ENCODE measurements around the gene UNKL.

Gene UNKL, protein sequence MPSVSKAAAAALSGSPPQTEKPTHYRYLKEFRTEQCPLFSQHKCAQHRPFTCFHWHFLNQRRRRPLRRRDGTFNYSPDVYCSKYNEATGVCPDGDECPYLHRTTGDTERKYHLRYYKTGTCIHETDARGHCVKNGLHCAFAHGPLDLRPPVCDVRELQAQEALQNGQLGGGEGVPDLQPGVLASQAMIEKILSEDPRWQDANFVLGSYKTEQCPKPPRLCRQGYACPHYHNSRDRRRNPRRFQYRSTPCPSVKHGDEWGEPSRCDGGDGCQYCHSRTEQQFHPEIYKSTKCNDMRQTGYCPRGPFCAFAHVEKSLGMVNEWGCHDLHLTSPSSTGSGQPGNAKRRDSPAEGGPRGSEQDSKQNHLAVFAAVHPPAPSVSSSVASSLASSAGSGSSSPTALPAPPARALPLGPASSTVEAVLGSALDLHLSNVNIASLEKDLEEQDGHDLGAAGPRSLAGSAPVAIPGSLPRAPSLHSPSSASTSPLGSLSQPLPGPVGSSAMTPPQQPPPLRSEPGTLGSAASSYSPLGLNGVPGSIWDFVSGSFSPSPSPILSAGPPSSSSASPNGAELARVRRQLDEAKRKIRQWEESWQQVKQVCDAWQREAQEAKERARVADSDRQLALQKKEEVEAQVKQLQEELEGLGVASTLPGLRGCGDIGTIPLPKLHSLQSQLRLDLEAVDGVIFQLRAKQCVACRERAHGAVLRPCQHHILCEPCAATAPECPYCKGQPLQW

DNA sequence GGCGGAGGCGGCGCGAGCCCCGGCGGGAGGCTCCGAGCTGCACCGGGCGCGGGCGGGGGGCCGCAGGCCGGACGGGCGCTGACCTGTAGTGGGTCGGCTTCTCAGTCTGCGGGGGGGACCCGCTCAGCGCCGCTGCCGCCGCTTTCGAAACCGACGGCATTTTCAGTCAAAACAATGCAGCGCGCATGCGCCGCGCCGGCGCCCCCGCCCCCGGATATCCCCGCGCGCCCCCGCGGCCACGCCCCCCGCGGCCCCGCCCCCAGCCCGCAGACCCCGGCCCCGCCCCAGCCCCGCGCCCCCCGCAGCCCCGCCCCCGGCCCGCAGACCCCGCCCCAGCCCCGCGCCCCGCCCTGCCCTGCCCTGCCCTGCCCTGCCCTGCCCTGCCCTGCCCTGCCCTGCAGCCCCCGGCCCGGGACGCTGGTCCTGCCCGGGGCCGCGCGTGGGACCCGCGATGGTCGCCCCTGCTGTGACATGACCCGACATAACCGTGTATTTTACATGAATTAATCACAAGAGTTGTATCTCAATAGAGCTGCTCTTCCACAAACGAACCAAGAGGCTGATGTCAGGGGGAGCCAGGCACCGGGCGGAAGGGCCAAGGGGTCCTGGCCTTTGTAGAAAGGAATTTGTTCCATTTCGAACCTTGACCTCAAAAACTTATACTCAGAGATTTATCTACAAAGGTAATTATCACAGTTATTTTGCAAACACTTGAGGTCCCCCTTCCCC lies at the start of gene UNKL:
Gene UNKL, minus strand, starts transcription at position 173 of the 729 bp plus-strand sequence. Its CDS starts 13 bp downstream, at position 160.
- in situ Hi-C loops (cut with HindIII; ENCODE audit: low sequenced_read_pairs), result no loop called here

DNA sequence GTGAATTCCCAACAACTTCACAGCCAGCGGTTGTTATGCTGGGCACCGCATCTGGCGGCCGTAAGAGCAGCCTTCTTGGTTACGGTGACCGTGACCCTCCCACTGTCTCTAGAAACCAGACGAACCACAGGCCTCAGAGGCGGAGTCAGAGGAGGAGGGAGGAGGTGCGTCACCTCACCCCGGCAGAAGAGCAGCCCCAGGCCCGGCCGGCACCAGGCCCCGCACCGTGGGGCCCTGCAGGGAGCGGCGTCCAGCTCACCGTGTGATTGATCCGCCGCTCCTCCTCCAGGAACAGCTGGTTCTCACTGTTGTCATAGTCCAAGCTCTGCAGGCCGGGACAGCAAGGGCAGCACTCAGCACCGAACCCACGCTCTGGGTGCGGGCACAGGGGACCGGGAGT lies 46.6 kb upstream of the UNKL start:
- in situ Hi-C loops (cut with HindIII; ENCODE audit: low sequenced_read_pairs), result no loop called here

DNA sequence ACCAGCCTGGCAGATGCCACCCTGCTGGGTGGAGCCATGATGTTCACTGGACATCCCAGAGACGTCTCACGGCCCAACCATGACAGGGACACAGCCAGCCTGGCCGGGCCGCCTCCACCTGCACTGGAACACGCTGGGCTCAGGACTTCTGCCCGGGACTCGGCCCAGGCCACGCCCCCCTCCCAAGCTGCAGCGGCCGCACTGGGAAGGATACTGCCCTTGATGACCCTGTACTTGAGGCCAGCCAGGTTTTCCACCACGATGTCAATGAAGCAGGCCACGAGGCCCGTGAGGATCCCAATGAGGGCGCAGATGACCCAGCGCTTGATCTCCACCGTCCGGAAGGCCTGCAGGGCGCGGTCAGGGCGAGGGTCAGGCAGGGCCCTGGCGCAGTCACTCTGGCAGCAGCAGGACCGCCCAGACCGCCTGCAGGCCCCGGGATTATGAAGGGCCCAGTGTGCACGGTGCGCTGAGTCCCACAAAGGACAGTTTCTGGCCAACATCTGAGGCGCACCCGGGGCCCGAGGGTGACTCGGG lies 46.2 kb upstream of the UNKL start:
- in situ Hi-C loops (cut with HindIII; ENCODE audit: low sequenced_read_pairs), result no loop called here

DNA sequence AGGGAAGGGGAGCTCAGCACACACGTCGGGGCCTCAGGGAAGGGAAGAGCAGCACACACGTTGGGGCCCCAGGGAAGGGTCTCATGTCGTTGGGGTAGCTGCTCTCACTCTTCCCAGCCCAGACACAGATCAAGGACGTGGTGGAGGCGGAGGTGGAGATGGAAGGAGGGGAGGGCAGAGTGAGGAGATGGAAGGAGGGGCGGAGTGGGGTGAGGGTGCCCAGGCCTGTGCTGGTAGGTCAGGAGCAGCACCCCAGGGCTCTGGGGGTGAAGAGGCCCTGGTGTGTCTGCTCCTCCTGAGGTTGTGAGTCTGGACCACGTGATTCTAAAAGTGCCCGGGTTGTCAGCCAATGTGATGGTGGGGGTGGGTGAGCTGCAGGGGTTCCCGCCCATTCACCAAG lies 45.5 kb upstream of the UNKL start:
- in situ Hi-C loops (cut with HindIII; ENCODE audit: low sequenced_read_pairs), result no loop called here

DNA sequence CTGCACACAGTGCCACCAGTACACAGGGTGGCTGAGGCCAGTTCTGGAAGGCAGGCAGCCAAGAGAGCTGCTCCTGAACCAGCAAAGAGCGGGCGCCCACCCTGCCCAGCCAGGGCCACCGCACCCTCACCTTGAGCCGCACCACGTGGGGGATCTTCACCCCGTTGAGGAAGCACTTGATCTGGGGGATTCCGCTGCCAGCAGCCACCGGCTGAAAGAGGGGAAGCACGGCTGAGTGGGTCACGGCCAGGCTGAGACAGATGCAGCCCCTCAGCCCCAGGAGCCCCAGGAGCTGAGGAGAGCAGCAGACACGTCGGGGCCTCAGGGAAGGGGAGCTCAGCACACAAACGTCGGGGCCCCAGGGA lies 44.5 kb upstream of the UNKL start:
- in situ Hi-C loops (cut with HindIII; ENCODE audit: low sequenced_read_pairs), result no loop called here

DNA sequence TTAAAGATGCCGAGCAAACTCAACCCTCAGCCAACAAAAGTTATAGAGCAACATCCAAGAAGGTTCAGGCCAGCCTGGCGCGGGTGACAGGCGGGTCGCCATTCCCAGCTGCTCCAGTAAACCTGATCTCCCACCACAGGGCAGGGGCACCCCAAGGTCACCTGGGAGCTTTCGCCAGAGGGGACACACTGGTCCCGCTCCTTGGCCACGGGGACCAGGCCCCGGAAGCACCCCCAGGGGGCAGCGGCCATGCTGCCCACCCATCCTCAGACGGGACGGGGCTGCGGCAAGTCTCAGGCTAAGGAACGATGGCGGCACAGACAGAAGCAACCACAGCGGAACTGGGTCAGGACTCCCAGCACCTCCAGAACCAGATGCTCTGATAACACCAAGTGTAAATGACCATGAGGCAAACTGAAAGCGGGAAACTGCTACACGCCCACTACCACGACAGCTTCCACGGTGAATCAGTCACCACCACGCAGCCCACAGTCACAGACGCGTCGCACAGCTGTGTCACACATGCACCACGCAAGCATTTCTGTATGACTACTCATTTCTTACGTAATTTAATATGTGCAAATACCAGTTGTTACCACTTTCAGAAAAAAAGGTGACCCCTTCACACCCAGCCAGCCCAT lies 44.0 kb upstream of the UNKL start:
- in situ Hi-C loops (cut with HindIII; ENCODE audit: low sequenced_read_pairs), result no loop called here

DNA sequence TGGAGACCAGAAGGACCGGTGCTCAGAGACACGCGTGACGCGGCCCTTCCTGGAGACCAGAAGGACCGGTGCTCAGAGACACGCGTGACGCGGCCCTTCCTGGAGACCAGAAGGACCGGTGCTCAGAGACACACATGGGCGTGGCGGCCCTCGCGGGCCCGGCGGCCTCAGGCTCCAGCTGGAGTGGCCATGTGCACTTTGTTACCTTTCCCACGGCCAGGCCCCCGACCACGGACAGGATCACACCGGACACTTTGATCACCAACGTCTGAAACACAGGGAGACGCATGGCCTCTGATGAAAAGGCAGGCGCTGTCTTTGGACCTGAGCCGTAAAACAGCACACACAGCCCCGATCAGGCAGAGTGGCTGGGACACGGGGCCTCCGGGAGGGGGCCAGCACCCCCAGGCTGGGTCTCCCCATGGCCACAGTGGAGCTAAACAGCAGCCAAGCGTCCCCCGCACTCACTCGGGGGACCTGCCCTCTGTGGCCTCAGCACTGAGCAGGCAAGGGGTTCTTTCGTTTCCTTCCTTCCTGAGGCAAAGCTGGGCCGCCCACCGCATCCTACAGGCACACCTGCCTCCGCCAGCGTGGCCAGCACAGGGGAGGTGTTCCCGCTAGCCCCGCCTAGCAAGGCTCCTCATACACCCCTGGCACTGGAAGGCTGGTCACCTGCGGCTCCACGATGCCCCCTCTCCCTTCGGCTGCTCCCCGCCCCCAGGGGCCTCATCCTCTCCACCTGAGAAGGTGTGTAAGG lies 43.2 kb upstream of the UNKL start:
- in situ Hi-C loops (cut with HindIII; ENCODE audit: low sequenced_read_pairs), result no loop called here

DNA sequence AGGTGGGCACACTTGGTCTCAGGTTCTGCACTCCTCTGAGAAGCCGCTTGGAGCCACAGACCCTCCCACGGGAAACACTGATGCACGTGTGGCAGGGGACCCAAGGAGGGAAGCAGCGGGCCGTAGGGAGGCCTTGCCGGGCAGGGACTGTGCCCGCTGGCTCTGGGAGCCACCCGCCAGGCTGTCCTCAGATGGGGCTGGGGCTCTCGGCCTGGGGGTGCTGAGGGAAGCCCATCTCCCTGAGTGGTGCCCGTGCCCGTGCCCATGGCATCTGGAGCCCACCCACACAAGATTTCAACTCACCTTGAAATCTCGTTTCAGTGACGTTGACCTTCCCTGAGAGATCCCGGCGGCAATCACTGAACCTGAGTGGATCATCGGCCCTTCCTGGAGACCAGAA lies 42.4 kb upstream of the UNKL start:
- in situ Hi-C loops (cut with HindIII; ENCODE audit: low sequenced_read_pairs), result no loop called here

DNA sequence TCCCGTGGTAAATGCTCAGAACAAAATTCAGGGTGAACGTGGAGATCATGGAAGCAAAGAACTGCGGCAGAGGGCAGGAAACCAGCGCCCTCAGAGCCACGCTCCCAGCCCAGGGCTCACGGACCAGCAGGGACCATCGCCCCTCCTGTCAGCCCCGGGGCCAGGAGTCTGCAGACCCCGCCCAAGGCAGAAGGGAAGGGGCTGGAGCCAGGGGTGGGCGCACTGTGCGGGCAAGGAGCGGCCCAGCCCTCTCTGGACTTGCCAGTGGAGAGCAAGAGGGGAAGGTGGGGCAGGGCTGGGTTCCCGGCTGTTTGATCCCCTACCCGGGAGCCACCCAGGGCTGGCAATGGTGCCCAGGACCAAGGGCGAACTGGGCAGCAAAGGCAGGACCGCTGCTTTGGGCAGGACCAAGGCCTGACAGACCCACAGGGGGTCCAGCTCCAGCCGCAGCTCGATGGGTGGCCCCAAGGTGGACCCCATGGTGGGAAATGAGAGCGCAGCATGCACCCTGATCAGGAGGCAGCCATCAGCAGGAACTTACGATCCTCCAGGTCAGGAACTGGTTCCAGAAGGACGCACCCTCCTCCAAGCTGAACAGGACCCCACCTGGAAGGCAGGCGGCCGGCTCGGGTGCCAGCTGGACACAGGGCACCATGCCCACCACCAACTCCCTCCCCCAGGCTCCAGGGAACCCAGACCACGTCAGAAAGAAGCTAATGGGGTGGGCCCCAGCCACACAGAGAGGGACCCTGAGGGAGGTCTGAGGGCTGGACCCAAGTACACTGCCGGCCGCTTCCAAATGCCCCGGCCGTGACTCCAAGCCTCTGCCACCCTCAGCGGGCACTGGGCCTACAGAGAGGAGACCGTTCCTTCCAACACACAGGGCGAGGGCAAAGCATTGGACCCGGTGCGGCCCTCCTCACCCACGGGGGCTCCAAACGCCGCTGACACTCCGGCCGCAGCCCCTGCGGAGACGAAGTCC lies 41.0 kb upstream of the UNKL start:
- in situ Hi-C loops (cut with HindIII; ENCODE audit: low sequenced_read_pairs), result no loop called here

DNA sequence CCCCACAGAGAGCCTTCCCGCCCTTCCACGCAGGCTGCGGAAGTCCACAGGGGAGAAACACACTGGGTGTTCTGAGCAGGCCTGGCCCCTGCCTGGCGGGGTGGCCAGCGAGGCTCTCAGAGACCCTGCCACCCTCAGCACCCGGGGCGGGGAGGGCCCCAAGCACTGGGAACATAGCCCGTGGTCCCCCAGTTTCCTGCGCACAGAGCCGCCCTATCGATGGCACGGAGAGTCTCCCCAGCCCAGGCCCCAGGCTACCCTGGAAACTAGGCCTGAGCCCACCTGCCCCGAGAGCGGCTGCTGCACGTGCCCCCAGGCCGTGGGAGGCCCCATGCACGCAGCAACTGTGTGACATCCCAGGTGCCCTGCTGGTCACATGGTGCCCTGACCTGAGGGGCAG lies 40.1 kb upstream of the UNKL start:
- in situ Hi-C loops (cut with HindIII; ENCODE audit: low sequenced_read_pairs), result no loop called here

DNA sequence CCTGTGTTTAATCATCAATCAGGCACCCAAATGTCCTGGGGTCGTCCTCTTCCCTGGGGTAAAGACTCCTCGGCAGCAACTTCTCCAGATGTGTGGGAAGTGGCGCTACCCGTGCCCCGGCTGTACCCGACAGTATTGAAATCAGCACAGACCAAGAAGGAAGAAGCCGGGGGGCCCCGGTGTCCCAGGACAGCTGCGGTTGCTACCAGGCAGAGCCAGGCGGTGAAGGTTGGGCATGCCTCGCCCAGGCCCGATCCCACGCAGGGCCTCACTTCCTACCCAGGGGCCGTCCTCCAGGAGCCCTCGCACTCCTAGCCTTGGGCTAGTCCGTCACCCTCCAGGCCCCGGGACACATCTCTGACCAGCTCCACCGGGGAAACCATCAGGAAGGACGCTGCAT lies 38.8 kb upstream of the UNKL start:
- in situ Hi-C loops (cut with HindIII; ENCODE audit: low sequenced_read_pairs), result no loop called here

DNA sequence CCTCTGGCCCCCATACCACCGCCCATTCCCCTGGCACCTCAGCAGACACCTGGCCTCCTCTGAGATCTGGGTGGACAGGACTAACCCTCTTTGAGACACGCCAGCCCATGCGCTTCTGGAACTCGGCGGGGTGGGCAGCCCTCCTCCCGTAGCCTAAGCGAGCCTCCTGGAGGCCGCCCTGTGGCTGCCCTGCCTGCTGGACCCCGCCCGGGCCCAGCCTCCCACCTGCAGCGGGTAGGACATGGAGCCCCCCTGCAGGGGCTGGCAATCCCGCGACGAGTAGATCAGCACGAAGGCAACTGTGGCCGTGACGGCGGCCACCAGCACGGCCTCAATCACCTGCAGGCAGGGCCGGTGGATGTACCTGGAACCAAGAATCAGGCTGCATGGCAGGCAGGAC lies 38.0 kb upstream of the UNKL start:
- in situ Hi-C loops (cut with HindIII; ENCODE audit: low sequenced_read_pairs), result no loop called here

DNA sequence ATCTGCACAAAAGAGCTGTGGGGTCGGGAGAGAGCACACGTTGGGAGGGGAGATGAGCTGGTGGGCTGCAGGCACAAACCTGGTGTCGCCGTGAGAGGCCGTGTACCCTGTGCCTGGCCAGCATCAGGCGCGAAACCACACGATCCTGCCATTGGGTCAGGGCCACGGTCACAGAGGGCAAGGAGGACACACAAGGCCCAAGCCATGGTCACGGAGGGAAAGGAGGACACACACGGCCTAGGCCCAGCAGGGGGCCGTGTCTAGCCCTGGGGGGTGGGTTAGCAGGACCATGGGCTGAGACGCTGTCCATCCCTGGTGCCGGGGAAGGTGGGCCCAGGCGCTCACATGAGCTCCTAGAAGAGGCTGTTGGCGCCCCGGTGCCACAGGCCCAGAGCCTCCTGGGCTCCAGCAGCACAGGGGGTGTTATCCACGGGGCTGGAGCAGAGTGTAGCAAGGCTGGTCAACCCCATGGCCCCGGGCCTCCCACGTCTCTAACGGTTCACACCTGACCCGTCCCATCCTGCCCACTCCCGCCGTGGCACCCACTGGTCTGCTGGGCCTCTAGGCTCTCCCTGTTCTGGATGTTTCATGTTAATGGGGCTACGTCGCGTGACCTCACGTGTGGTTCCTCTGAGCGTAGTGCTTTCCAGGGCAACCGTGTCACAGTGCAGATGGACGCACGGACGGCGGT lies 37.3 kb upstream of the UNKL start:
- in situ Hi-C loops (cut with HindIII; ENCODE audit: low sequenced_read_pairs), result no loop called here

DNA sequence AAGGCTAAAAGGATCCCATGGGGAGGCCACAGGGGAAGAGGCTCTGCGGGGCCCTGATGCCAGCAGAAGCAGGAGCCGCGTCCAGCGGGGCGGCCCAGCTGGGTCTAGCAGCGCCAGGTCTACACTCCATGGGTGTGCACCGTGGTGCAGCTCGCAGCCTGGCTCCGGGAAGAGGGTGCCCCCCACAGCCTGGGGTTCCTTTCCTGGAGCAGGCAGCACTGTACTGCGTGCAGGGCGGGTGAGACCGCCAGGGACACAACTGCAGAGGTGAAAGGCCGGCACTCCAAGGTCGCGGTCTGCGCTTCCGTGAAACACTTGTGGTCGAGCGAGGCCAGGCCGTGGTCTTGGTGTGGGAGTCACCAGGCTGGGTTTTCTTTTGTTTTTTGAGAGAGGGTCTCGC lies 36.3 kb upstream of the UNKL start:
- in situ Hi-C loops (cut with HindIII; ENCODE audit: low sequenced_read_pairs), result no loop called here

DNA sequence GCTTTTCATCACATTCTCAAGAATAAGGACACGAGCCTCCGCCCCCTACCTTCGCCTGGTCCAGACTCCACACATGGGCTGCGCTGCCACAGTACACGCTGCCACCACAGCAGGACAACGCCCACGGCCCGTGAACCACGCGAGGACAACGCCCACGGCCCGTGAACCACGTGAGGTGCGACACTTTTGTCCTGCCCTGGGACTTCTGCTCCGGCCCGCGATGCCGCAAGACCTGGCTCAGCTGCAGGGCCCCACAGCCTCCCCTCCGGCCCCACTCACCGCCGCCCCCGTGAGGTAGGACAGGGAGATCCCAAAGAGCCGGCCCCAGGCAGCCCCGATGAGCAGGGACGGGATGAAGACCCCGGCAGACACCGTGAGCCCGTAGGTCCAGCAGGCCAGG lies 35.7 kb upstream of the UNKL start:
- in situ Hi-C loops (cut with HindIII; ENCODE audit: low sequenced_read_pairs), result no loop called here

DNA sequence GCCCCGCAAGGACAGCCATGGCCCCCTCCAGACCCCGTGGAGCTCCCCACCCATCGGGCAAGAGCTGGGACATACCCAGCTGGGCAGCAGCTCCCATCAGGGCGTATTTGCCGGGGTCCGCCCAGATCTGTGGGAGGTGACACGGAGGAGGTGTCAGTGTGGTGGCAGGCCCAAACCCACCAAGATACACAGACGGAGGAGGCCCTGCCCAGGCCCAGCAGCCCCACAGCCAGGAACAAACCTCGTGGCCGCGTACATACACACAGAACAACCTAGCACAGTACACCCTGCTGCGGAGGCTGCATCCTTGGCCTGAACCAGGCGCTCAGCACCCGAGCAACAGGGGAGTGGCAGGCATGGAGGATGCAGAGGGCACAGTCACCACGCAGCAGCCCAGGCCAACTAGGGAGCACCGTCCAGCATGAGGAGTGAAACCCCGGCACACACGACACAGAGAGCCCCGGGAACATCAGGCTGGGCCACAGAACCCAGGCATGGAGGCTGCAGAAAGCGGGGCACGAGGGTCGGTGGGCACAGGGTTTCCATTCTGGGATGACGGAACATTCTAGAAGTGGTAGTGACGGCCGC lies 34.8 kb upstream of the UNKL start:
- in situ Hi-C loops (cut with HindIII; ENCODE audit: low sequenced_read_pairs), result no loop called here

DNA sequence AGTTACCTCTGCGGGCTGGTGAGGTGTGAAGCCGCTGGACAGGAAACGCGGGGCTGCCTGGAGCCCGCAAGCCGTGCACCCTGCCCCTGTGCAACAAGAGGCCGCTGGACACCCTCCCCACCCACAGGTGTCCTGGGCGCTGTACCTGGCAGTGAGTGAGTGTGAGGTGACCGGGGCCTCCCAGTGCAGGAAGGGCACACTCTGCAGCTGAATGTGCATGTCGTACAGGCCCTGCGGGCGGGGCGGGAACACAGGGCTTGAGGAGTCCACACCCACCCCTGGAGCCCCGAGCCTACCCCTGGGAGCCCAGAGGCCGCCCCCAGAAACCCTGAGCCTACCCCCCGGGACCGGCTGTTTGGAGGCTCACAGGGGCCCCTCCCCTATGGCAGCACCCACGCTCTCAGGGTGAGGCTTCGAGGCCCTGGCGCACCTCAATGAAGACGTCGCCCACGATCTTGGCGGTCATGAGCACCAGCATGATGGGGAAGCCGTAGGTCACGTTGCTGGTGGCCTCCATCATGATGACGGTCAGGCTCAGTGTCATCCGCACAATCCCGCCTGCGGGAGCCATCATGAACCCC lies 34.1 kb upstream of the UNKL start:
- in situ Hi-C loops (cut with HindIII; ENCODE audit: low sequenced_read_pairs), result no loop called here

DNA sequence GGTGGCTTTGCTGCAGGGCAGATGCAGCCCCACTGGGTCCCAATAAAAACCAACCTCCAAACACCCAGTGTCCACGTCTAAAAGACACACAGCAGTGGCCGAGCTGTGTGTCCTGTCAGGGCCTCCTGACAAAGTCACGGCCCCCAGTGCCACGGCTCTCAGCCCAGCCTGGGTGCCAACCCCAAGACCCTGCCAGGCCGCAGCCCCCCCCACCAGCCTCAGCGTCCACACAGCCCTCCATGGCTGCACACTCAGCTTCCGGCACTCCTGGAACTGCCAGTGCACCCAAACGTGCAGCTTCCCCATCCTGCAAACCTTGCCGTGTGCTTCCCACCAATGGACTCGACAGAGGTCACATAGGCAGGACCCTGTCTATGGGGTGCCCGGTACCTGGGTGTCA lies 33.5 kb upstream of the UNKL start:
- in situ Hi-C loops (cut with HindIII; ENCODE audit: low sequenced_read_pairs), result no loop called here

All from endothelial cell of hepatic sinusoid (primary cell).